Stimulated activated CD4-positive, alpha-beta T cell treated with anti-CD3 and anti-CD28 coated beads, TNF-alpha, amount 100 ng/mL, for 4 hours (primary cell): ENCODE measurements around the gene CST1.
"Not testable (repeated sequence)": the region's sequence is repeated elsewhere in the genome, so short reads cannot be mapped to it uniquely, and the experiment has no call there.

Experiments
- DNase-seq, 3 experiments: peaks; one replicate each; pipeline ENCODE4 v3.0.0-alpha.2; 2020; ENCODE audit warnings: low read depth in 3 of 3

The CST1 gene, protein sequence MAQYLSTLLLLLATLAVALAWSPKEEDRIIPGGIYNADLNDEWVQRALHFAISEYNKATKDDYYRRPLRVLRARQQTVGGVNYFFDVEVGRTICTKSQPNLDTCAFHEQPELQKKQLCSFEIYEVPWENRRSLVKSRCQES

GRCh38 chr20:23750786-23751185, at the start of gene CST1:
TSS of gene CST1 (minus strand) at chr20:23750935. CDS start at chr20:23750866, 69 bp downstream.
- not testable (repeated sequence) for DNase-seq

- not testable (repeated sequence) for DNase-seq
These were observed 48.6 kb upstream of the CST1 start for GRCh38 chr20:23799216-23799847.

DNA sequence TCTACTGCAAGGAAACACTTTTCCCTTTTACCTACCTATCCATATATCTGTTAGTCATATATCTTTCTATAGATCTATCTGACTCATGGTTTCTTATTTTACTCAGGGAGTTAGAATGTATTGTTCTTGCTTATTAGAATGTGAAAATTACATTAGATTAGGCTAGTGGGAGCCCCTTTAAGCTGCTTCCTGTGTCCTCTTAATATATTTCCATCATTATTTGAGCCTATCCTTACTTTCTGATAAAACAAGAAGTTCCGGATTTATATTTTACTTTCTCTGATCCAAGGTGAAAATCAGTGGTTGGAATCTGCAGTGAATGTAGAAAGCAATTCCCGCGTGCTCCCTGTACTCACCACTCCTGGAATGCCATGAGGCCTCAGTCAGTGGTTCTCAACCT, 44.8 kb upstream of the CST1 start:
- no peak for DNase-seq

DNA sequence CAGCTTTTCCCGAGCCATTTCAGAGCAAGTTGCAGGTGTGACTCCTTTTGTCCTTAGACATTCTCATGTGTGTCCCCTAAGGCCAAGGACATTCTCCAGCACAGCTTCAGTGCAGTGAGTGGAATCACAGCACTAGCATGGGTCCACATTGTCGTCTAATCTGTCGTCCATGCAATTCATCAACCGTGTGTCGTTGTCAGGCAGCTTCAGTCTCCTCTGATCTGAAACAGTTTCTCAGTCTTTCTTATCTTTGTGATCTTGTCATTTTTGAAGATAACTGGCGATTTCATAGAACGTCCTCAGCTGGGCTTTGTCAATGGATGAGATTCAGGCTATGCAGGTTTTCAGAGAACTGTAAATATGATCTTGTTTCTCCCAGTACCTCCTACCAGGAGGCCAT, 44.1 kb upstream of the CST1 start:
- DNase-seq: no peak

DNA sequence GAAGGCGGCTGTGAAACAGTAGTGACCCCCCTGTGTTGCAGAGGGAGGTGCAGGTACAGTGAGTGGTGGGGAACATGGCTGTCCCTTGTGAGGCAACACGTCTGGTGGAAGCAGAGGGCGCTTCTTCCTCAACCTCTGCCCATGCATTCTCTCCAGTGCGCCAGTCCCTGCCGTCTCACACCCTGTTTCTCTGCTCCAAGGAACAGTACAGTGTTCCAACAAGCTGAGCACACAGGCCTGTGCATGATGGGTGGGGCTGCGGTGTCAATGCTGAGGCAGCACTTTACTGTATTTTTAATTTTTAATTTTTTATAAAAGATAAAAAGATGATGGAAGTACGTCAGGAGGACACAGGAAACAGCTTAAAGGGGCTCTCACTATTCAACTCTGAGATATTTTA, 43.3 kb upstream of the CST1 start:
- DNase-seq: no peak

DNA sequence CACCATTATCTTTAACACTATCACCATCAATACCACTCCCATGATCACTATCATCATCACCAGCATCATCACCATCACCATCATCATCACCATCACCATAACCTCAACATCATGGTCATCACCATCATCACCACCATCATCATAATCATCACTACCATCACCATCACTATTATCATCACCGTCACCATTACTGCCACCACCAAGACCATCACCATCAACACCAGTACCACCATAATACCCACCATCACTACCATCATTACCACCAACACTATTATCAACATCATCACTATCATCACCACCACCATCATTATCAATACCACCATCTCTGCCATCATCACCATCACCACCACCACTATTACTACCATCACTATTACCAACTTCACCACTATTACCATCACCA, 32.7 kb upstream of the CST1 start:
- no peak for DNase-seq

- DNase-seq: no peak
These were observed 31.7 kb upstream of the CST1 start for GRCh38 chr20:23782366-23782983.

DNA sequence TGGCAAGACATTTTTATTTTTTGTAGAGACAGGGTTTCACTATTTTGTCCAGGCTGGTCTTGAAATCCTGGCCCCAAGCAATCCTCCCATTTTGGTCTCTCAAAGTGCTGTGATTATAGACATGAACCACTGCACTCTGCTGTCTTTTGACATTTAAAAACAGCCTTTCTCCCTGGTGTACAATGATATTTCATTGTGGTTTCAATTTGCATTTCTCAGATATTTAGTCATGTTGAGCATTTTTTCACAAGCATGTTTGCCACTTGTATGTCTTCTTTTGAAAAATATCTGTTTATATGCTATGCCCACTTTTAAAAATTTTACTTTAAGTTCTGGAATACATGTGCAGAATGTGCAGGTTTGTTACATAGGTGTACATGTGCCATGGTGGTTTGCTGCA, 27.9 kb upstream of the CST1 start:
- DNase-seq: not testable (repeated sequence)

- not testable (repeated sequence) for DNase-seq
These were observed 26.6 kb upstream of the CST1 start for GRCh38 chr20:23777380-23777779.

- no peak for DNase-seq
These were observed 25.5 kb upstream of the CST1 start for GRCh38 chr20:23776067-23776771.

DNA sequence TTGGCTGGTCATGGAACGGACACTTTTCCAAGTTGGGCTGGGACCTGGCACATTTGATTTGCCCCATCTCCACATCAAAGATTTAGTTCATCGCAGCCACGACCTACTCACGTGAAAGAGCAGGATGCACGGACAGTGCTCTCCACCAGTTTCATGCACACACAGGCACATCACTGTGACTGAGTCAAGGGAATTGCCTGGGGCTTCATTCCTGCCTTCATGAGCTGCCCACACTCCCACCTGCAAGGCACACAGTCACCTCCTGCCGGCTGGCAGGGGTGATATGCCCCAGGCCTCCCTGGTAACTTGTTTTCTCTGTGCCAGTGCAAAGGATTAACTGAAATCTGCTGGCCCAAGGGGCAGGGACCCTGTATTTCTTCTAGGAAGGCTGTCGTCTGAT, 23.3 kb upstream of the CST1 start:
- no peak for DNase-seq

GRCh38 chr20:23773579-23773978, 22.8 kb upstream of the CST1 start:
- DNase-seq: no peak

DNA sequence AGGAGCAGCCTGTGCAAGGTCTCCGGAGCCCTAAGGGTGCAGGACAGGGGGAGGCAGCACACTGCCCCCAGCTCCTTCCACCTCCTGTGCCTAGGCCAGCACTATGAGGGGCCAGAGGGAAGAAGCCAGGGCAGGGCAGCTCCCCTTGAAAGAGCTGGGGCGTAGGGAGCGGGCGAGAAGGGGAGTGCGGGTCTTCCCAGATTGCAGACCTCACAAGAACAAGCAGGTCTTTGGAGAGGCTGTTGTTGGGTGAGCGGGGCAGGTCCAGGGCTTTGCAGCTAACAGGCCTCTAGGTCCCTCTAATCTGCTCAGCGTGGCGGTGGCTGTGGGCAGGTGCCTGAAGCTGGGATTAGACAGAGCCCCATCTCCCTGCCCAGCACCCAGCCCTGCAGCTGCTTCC, 22.4 kb upstream of the CST1 start:
- no peak for DNase-seq

DNA sequence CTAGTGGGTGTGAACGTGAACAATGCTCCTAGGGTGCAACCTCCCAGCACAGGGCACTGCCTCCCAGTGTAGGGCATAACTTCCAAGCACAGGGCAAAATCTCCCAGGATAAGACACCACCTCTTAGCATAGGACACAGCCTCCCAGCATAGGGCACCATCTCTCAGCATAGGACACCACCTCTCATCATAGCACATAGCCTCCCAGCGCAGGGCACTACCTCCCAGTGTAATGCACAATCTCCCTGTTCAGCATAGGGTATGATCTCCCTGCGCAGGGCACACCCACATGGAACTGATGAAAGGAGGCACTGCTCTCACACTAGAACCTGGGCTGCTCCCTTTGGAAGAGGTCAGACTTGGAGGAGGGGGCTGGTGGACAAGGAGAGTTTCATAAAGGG, 21.3 kb upstream of the CST1 start:
- no peak for DNase-seq

- no peak for DNase-seq
These were observed 19.6 kb upstream of the CST1 start for GRCh38 chr20:23770384-23770783.

GRCh38 chr20:23768520-23768919, 17.8 kb upstream of the CST1 start:
- not testable (repeated sequence) for DNase-seq

- no peak for DNase-seq
These were observed 15.8 kb upstream of the CST1 start for GRCh38 chr20:23766531-23766930.

DNA sequence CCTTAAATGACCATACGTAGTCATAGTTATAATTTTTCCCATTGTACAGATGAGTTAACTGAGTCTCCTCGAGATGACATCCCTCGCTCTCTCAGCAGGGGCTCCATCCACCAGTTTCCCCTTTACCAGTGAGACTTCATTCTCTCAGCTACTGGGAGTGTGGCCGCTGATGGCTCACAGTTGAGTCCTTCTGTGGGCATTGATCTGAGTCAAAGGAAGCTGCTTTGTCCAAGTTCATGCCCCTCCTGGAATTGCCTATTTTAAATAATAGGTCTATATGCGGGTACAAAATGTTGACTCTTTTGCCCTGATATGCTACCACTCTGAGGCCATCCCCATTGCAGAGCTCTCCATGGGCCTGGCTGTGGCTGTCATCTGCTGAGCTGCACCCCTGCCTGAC, 14.8 kb upstream of the CST1 start:
- no peak for DNase-seq

- DNase-seq: not testable (repeated sequence)
These were observed 13.9 kb upstream of the CST1 start for GRCh38 chr20:23764630-23765029.

GRCh38 chr20:23763345-23763744, 12.6 kb upstream of the CST1 start:
- no peak for DNase-seq

- DNase-seq: no peak
These were observed 8.7 kb upstream of the CST1 start for GRCh38 chr20:23759306-23759940.

DNA sequence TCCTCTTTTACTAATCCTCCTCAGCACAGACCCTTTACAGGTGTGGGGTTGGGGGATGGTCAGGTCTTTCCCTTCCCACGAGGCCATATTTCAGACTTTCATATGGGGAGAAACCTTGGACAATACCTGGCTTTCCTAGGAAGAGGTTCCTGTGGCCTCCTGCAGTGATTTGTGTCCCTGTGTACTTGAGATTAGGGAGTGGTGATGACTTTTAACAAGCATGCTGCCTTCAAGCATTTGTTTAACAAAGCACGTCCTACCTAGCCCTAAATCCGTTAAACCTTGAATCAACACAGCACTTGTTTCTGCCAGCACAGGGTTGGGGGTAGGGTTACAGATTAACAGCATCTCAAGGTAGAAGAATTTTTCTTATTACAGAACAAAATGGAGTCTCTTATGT, 6.1 kb upstream of the CST1 start:
- DNase-seq: not testable (repeated sequence)
